GM19193 (cell line): ENCODE results near the gene GNPDA1.

Experiments
- POLR2A ChIP-seq: IDR thresholded peaks from 4 replicates; pipeline ENCODE4 v1.6.1; 2011; ENCODE audit not compliant: insufficient read depth, insufficient read length; ENCODE audit errors: extremely low read depth

The GNPDA1 gene

GRCh38 chr5:142012792-142013388 is at the start of gene GNPDA1:
Gene GNPDA1 (minus strand): TSS chr5:142013027. CDS start chr5:142012035, 992 bp downstream.
- peak; percentile 68 for TF ChIP-seq POLR2A

DNA sequence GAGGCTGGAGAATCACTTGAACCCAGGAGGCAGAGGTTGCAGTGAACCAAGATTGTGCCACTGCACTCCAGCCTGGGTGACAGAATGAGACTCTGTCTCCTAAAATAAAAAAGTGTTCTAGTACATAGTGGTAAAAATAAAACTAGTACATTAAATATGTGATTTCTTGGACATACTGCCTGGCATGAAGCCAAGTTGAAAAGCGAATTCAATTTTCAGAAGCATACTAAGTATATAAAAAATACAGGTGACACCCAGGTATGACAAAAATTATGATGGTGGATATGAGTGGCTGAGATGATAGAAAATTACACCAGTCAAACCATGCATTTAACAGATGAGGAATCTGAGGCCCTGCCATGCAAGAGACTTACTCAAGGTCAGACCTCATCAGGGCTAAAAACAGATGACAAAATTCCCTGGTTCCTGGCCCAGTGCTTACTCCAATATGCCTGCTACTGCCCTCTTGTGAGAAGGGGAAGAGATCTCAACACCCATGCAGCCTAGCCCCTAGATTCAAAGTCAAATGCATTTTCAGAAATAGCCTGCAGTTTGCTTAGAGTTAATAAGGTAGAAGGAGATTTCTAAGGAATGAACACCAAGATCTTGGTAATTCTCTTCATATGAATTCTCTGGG is 46.6 kb upstream of the GNPDA1 start:
- TF ChIP-seq POLR2A = no peak

DNA sequence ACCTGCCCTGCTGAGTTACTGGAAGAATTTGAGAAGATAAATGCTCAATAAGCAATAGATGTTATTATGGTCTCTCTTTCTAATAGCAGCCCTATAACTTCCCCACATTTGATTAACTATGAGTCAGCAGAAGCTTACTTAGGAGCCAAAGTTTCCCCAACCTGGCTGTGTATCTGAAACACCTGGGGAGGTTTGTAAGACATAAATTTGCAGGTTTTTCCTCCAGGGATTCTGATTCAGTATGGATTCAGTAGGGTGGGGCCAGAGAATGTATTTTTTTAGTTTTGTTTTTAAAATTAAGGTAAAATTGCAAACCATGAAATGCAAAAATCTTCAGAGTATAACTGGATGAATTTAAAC is 44.9 kb upstream of the GNPDA1 start:
- TF ChIP-seq POLR2A = no peak

- no peak for TF ChIP-seq POLR2A
Observed at GRCh38 chr5:142056816-142057696, 44.2 kb upstream of the GNPDA1 start.

- no peak for TF ChIP-seq POLR2A
Observed at GRCh38 chr5:142055301-142055700, 42.5 kb upstream of the GNPDA1 start.

GRCh38 chr5:142053426-142054151 is 40.8 kb upstream of the GNPDA1 start:
- no peak for TF ChIP-seq POLR2A

- no peak for TF ChIP-seq POLR2A
Observed at GRCh38 chr5:142048272-142048671, 35.4 kb upstream of the GNPDA1 start.

DNA sequence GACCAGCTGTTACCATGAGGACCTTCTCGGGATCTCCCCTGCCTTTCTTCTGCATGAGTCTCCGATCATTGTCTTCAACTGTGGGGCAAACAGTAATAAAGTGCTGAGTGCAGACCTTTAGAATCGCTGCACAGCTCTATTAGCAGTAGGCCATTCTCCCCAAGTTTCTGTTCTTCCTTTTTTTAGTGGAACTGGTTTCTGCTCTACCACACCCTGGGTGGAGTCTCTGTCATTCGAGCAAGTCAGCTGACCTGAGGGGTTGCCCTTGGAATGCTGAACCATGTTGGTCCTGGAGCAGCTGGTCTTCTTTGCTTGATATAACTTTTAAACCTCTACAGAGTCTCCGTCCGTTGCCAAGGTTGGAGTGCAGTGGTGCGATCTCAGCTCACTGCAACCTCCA is 33.4 kb upstream of the GNPDA1 start:
- TF ChIP-seq POLR2A = no peak

GRCh38 chr5:142040285-142040684 is 27.5 kb upstream of the GNPDA1 start:
- no peak for TF ChIP-seq POLR2A

DNA sequence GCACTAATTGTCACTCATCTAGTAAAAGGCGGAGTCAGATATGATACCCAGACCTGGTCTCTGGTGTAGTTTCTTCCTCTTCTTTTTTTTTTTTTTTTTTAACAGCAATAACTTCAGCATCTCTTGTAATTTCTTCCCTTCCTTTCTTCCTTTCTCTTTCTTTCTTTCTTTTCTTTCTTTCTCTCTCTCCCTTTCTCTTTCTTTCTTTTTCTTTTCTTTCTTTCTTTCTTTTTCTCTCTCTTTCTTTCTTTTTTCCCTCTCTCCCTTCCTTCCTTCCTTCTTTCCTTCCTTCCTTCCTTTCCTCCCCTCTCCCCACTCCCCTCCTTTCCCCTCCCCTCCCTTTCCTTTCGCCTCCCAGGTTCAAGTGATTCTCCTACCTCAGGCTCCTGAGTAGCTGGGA is 25.9 kb upstream of the GNPDA1 start:
- TF ChIP-seq POLR2A = no peak

- TF ChIP-seq POLR2A = no peak
Observed at GRCh38 chr5:142036918-142037317, 24.1 kb upstream of the GNPDA1 start.

DNA sequence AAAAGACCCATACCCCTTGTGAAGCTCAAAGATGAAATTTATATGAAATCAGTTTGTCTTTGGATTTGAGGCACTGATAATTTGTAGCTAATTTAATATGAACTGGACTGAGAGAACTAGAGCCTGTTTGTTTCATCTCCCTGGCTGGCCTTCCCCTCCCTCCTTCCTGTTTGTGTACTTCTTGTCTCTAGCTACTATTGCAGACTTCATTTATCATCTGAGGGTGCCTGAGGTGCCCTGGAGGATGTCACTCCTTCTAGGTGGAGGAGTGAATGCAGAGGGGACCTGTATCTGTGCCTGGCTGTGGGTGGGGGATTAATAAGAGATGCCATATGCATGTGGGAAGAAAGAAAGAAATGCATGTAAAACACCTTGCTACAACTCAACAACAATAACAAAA is 22.2 kb upstream of the GNPDA1 start:
- no peak for TF ChIP-seq POLR2A

DNA sequence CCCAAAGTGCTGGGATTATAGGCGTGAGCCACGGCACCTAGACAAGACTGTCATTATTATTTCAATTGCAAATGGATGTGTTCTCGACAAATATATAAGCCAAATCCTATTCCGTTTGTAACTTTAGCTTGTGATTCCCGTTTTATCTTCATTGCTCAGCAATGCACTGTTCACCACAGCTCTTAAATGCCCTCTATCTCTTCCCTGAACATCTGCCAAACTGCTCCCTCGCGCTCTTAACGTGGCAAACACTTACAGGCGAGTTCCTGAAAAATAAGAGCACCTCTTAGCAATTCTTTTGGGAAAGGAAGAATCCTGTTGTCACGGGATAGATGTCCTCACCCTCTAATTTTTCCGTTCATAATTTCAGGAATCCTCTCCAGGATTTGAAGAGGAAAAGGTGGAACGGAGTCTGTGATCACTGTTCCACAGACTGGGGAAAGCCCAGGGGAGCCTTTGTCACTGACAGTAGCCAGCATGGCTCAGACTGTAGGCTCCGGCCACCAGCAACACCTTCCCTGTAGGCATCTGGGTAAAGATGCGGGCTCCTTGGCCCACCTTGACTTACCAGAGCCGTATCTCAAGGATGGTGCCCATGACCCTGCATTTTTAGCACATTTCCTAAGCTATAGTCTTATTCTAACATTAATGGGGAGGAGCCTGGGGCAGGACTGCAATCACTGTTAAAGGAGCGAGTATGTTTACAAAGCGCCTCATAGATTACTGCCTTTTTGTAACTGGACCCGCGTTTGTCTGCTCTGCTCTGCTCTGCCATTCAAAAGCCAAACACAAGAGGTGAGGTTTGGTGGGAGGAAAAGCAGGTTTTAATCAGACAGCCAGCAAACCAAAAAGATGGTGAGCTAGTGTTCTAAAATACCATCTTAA is 20.2 kb upstream of the GNPDA1 start:
- no peak for TF ChIP-seq POLR2A

DNA sequence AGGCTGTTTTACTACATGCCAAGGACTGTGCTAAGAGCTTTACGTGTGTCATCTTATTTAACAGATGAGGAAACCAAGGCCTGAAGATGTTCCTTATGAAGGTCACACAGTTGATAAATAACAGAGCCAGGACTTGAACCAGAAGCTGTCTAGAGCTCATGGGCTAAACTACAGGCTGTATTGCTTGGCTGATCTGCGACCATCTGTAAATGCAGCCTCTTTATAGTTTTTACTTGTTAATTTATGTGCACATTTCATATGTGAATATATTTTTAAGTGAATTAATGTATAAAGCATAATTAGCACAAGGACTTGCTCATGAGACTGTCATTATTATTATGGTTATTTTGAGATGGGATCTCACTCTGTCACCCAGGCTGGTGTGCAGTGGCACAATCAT is 19.3 kb upstream of the GNPDA1 start:
- TF ChIP-seq POLR2A = no peak
